ENCODE data around the gene GSTK1. TPM values are rescaled to one million over a fixed set of nuclear protein-coding genes. Genes with fewer than 3 reads are reported as not detected.

Gene GSTK1
- total and polyA plus RNA-seq, 8 donors = 71.8 to 305 (median 152) TPM

Small RNA genes lying within 50 kb of the gene (small RNA-seq; reads per million reads assigned to genes)
- gene AC073342.3 = 0 reads per million in 4 donors
- 0 reads per million in 4 donors for gene RN7SL481P
- 0 reads per million in 4 donors for gene RN7SL535P

Other genes starting within 250 kb of the GSTK1 start
- gene OR9A2, start 236.3 kb upstream of the GSTK1 start, total RNA-seq = not detected
- gene OR9A2, start 236.3 kb upstream of the GSTK1 start, polyA plus RNA-seq = not detected
- gene OR6V1, start 211.1 kb upstream of the GSTK1 start, total RNA-seq = not detected
- not detected for gene OR6V1, start 211.1 kb upstream of the GSTK1 start, polyA plus RNA-seq
- not detected for gene PIP, start 131.4 kb upstream of the GSTK1 start, total RNA-seq
- gene PIP, start 131.4 kb upstream of the GSTK1 start, polyA plus RNA-seq = under 1 TPM in 1 of 3 donors, not detected in 2; 0.45 TPM
- not detected for gene TAS2R39, start 80.0 kb upstream of the GSTK1 start, total RNA-seq
- gene TAS2R39, start 80.0 kb upstream of the GSTK1 start, polyA plus RNA-seq = not detected
- gene TAS2R40, start 41.4 kb upstream of the GSTK1 start, total RNA-seq = not detected
- gene TAS2R40, start 41.4 kb upstream of the GSTK1 start, polyA plus RNA-seq = not detected
- gene TMEM139, start 21.5 kb downstream of the GSTK1 start, total RNA-seq = 1 to 10 TPM in 4 of 5 donors, under 1 TPM in 1; 0.89 to 9.6 (median 4.6) TPM
- gene TMEM139, start 21.5 kb downstream of the GSTK1 start, polyA plus RNA-seq = 10 to 100 TPM in 1 of 3 donors, 1 to 10 TPM in 2; 5.3 to 15.3 (median 8.4) TPM
- gene CASP2, start 24.9 kb downstream of the GSTK1 start, total RNA-seq = 10 to 100 TPM; 10.5 to 27.7 (median 22.0) TPM
- 1 to 10 TPM; 4.6 to 7.0 (median 5.0) TPM for gene CASP2, start 24.9 kb downstream of the GSTK1 start, polyA plus RNA-seq
- gene CLCN1, start 52.7 kb downstream of the GSTK1 start, total RNA-seq = not detected
- under 1 TPM in 1 of 3 donors, not detected in 2; 0.28 TPM for gene CLCN1, start 52.7 kb downstream of the GSTK1 start, polyA plus RNA-seq
- gene FAM131B, start 99.3 kb downstream of the GSTK1 start, total RNA-seq = 10 to 100 TPM in 1 of 5 donors, 1 to 10 TPM in 1, under 1 TPM in 2, not detected in 1; 0.29 to 14.0 (median 0.95) TPM
- under 1 TPM; 0.33 to 0.56 (median 0.46) TPM for gene FAM131B, start 99.3 kb downstream of the GSTK1 start, polyA plus RNA-seq
- gene ZYX, start 117.9 kb downstream of the GSTK1 start, total RNA-seq = 100 to 1,000 TPM in 1 of 5 donors, 10 to 100 TPM in 4; 20.6 to 102 (median 64.0) TPM
- gene ZYX, start 117.9 kb downstream of the GSTK1 start, polyA plus RNA-seq = 10 to 100 TPM; 73.4 to 79.2 (median 74.1) TPM
- gene EPHA1, start 145.4 kb downstream of the GSTK1 start, total RNA-seq = 10 to 100 TPM in 3 of 5 donors, 1 to 10 TPM in 2; 5.3 to 31.9 (median 12.5) TPM
- gene EPHA1, start 145.4 kb downstream of the GSTK1 start, polyA plus RNA-seq = 10 to 100 TPM in 1 of 3 donors, 1 to 10 TPM in 2; 4.7 to 25.9 (median 5.6) TPM
- not detected for gene TAS2R60, start 180.0 kb downstream of the GSTK1 start, total RNA-seq
- not detected for gene TAS2R60, start 180.0 kb downstream of the GSTK1 start, polyA plus RNA-seq
- gene TAS2R41, start 214.4 kb downstream of the GSTK1 start, total RNA-seq = 1 to 10 TPM in 1 of 5 donors, not detected in 4; 1.5 TPM
- gene TAS2R41, start 214.4 kb downstream of the GSTK1 start, polyA plus RNA-seq = not detected

Measured in stomach (tissue), 8 donors.